ENCODE data around the gene NTRK3.

DNA sequence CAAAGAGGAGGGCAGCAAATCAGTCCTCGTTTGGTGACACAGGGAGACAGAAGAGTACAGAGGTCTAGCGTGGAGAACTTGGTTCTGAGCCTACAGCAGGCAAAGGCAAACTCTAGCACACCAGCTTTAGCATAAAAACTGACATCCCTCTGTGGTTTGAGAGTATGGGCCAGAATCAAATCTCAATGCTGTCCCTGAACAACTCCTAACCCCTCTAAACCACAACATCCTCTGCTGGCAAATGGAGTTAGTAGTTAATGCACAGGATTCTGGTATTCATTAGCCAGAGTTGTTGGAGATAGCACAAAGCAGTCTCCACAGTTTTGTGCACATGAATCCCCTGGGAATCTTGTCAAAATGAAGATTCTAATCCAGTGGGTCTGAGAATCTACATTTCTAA is 315.8 kb downstream of the NTRK3 start:
- TF ChIP-seq CTCF (IDR thresholded peaks at IDR 0.05) = no peak
- no peak for TF ChIP-seq POLR2A (IDR thresholded peaks at IDR 0.05)

All from thyroid gland (tissue), 4 donors.